Measurements from ENCODE around the gene ZNF226.
"Not testable (repeated sequence)": the region's sequence is repeated elsewhere in the genome, so short reads cannot be mapped to it uniquely, and the experiment has no call there.

Gene ZNF226

GRCh38 chr19:44164673-44165512 lies at the start of gene ZNF226:
Gene ZNF226, plus strand, starts transcription at chr19:44165100. Its CDS starts 4,981 bp downstream, at chr19:44170081.
- DNase-seq, result peak; percentile 94

GRCh38 chr19:44121162-44121561 lies 43.7 kb upstream of the ZNF226 start:
- not testable (repeated sequence) for DNase-seq

GRCh38 chr19:44131955-44132354 lies 32.9 kb upstream of the ZNF226 start:
- DNase-seq, result no peak

GRCh38 chr19:44141191-44142058 lies 23.5 kb upstream of the ZNF226 start, which contains the start of gene ZNF234:
Gene ZNF234, plus strand, starts transcription at chr19:44141554. Its CDS starts 3,079 bp downstream, at chr19:44144633.
- no peak for DNase-seq

- no peak for DNase-seq
These were observed 22.9 kb upstream of the ZNF226 start for GRCh38 chr19:44142059-44142433.

- DNase-seq, result no peak
These were observed 15.1 kb upstream of the ZNF226 start for GRCh38 chr19:44149776-44150175.

- no peak for DNase-seq
These were observed 13.4 kb upstream of the ZNF226 start for GRCh38 chr19:44151491-44151890.

- no peak for DNase-seq
These were observed 8.4 kb upstream of the ZNF226 start for GRCh38 chr19:44156475-44156874.

GRCh38 chr19:44163789-44164188 lies 1.1 kb upstream of the ZNF226 start:
- DNase-seq, result no peak

- no peak for DNase-seq
These were observed 600 bp upstream of the ZNF226 start for GRCh38 chr19:44164327-44164672.

GRCh38 chr19:44170660-44171059 lies 5.8 kb downstream of the ZNF226 start:
- DNase-seq, result not testable (repeated sequence)

GRCh38 chr19:44176590-44176989 lies 11.7 kb downstream of the ZNF226 start:
- no peak for DNase-seq

- DNase-seq, result no peak
These were observed 16.1 kb downstream of the ZNF226 start for GRCh38 chr19:44180968-44181367.

- no peak for DNase-seq
These were observed 17.2 kb downstream of the ZNF226 start for GRCh38 chr19:44182145-44182544.

GRCh38 chr19:44190020-44190419 lies 25.1 kb downstream of the ZNF226 start:
- no peak for DNase-seq

- DNase-seq, result no peak
These were observed 27.2 kb downstream of the ZNF226 start for GRCh38 chr19:44192127-44192526.

GRCh38 chr19:44196772-44197171 lies 31.9 kb downstream of the ZNF226 start:
- DNase-seq, result no peak

GRCh38 chr19:44202470-44202869 lies 37.6 kb downstream of the ZNF226 start:
- no peak for DNase-seq

- no peak for DNase-seq
These were observed 38.1 kb downstream of the ZNF226 start for GRCh38 chr19:44202974-44203373.

GRCh38 chr19:44203877-44204276 lies 39.0 kb downstream of the ZNF226 start:
- DNase-seq, result not testable (repeated sequence)

- no peak for DNase-seq
These were observed 39.9 kb downstream of the ZNF226 start for GRCh38 chr19:44204772-44205171.

GRCh38 chr19:44207126-44207803 lies 42.4 kb downstream of the ZNF226 start:
- peak; percentile 83 for DNase-seq

- peak; percentile 81 for DNase-seq
These were observed 47.5 kb downstream of the ZNF226 start, which contains the start of gene ZNF227 for GRCh38 chr19:44212250-44212865. Gene ZNF227, plus strand, starts transcription at chr19:44212532. Its CDS starts 5,261 bp downstream, at chr19:44217793.

Measured in NCI-H510A (cell line).